ENCODE measurements around the gene AFDN.

DNA sequence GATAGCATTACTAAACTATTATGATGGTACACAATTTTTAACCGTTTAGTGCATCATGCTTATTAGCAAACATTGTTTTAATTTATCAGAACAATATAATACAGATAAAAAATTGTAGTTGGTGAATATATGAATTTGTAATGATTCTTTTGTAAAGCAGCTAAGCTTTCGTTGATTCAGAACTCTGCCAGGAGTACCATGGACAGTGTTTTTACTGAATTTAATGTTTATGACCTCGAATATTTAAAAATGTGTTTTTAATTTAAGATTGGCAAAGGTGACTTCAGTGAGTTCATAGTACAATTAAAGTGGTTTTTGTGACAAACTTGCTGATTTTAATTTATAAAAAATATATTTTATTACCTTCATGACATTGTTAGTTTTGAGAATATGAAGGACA, 10.0 kb downstream of the AFDN start:
- TF ChIP-seq, protein P1, sequence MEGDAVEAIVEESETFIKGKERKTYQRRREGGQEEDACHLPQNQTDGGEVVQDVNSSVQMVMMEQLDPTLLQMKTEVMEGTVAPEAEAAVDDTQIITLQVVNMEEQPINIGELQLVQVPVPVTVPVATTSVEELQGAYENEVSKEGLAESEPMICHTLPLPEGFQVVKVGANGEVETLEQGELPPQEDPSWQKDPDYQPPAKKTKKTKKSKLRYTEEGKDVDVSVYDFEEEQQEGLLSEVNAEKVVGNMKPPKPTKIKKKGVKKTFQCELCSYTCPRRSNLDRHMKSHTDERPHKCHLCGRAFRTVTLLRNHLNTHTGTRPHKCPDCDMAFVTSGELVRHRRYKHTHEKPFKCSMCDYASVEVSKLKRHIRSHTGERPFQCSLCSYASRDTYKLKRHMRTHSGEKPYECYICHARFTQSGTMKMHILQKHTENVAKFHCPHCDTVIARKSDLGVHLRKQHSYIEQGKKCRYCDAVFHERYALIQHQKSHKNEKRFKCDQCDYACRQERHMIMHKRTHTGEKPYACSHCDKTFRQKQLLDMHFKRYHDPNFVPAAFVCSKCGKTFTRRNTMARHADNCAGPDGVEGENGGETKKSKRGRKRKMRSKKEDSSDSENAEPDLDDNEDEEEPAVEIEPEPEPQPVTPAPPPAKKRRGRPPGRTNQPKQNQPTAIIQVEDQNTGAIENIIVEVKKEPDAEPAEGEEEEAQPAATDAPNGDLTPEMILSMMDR (IDR thresholded peaks at IDR 0.05) = no peak
- TF ChIP-seq POLR2A (IDR thresholded peaks at IDR 0.05) = no peak
- no peak for TF ChIP-seq POLR2AphosphoS5 (IDR thresholded peaks at IDR 0.05; ENCODE audit: insufficient read depth in 1 of 2, low read depth in 1 of 2)

Data from vagina (tissue), 2 donors.